PC-3 (cell line): ENCODE measurements around the gene TNFRSF11A. TPM values are rescaled to one million over a fixed set of nuclear protein-coding genes. Genes with fewer than 3 reads are reported as not detected.

Source experiments
- ATAC-seq: fragments of 200-7000 bp; cut with Tn5 transposase; 2 replicates; pipeline ENCODE4 v1.9.1; 2020; ENCODE audit warnings: mild to moderate bottlenecking, moderate library complexity
- BruUV-seq: library from RNA; stranded (reverse); fragments of 400-500 nt; replicated peaks from 2 replicates; lab custom pipeline; 2021; lab: Mats Ljungman, UMichigan
- CTCF ChIA-PET: fragments of 300-600 bp; sonication (Branson Sonifier 250); formaldehyde crosslinking; loops from one replicate; lab custom pipeline; 2022; ENCODE audit warnings: antibody characterized with exemption; lab: Charles Lee
- POLR2A ChIA-PET: fragments of 300-600 bp; sonication (Branson Sonifier 250); formaldehyde crosslinking; loops from one replicate; lab custom pipeline; 2022; ENCODE audit warnings: antibody characterized with exemption; ENCODE audit not compliant: unreplicated experiment; lab: Charles Lee
- DNase-seq: peaks from one replicate; pipeline ENCODE4 v3.0.0-alpha.2; 2015
- H2AFZ ChIP-seq: fragments of 300-600 bp; sonication (generic); 2 replicates; pipeline ENCODE4 v1.6.0; 2016; ENCODE audit warnings: antibody characterized with exemption, low read length
- H3F3A ChIP-seq: fragments of 300-600 bp; sonication (generic); one replicate; pipeline ENCODE4 v1.6.0; 2017; ENCODE audit warnings: antibody characterized with exemption, low read length, control low read depth, mild to moderate bottlenecking; ENCODE audit not compliant: unreplicated experiment
- H3K27ac ChIP-seq: fragments of 300-600 bp; sonication (generic); 2 replicates; pipeline ENCODE4 v1.5.1; 2016; ENCODE audit warnings: mild to moderate bottlenecking, low read length
- H3K27me3 ChIP-seq: fragments of 300-600 bp; sonication (generic); 2 replicates; pipeline ENCODE4 v1.6.1; 2016; ENCODE audit warnings: low read length, mixed read lengths
- H3K36me3 ChIP-seq: fragments of 300-600 bp; sonication (generic); 2 replicates; pipeline ENCODE4 v1.6.1; 2016; ENCODE audit warnings: low read depth, mixed run types, low read length, mixed read lengths
- H3K4me1 ChIP-seq: fragments of 300-600 bp; sonication (generic); 2 replicates; pipeline ENCODE4 v1.5.1; 2016; ENCODE audit warnings: low read length; ENCODE audit not compliant: insufficient read depth
- H3K4me2 ChIP-seq: fragments of 300-600 bp; sonication (generic); 2 replicates; pipeline ENCODE4 v1.6.0; 2016; ENCODE audit warnings: low read length
- H3K4me3 ChIP-seq: fragments of 300-600 bp; sonication (generic); 2 replicates; pipeline ENCODE4 v1.5.1; 2016; ENCODE audit warnings: mild to moderate bottlenecking, low read length, mixed read lengths
- H3K79me2 ChIP-seq: fragments of 300-600 bp; sonication (generic); 2 replicates; pipeline ENCODE4 v1.6.1; 2017; ENCODE audit warnings: low read length, mixed read lengths
- H3K9ac ChIP-seq: fragments of 300-600 bp; sonication (generic); 2 replicates; pipeline ENCODE4 v1.6.0; 2016; ENCODE audit warnings: mild to moderate bottlenecking, low read length
- H3K9me2 ChIP-seq: fragments of 300-600 bp; sonication (generic); replicated peaks from 2 replicates; pipeline ENCODE4 v1.6.1; 2016; ENCODE audit warnings: mixed run types, low read length, mixed read lengths
- H3K9me3 ChIP-seq: fragments of 300-600 bp; sonication (generic); 2 replicates; pipeline ENCODE4 v1.6.1; 2016; ENCODE audit warnings: low read length, mixed read lengths
- H4K20me1 ChIP-seq: fragments of 300-600 bp; sonication (generic); 2 replicates; pipeline ENCODE4 v1.6.1; 2016; ENCODE audit warnings: low read length, mixed read lengths
- CTCF ChIP-seq: fragments of 300-600 bp; sonication (generic); conservative IDR thresholded peaks from 2 replicates; pipeline ENCODE4 v1.5.1; 2017; ENCODE audit warnings: antibody characterized with exemption, low read depth, mild to moderate bottlenecking, low read length
- EZH2 ChIP-seq: fragments of 300-600 bp; sonication (generic); IDR thresholded peaks from one replicate; pipeline ENCODE4 v1.6.1; 2017; ENCODE audit warnings: antibody characterized with exemption, mild to moderate bottlenecking, low read length; ENCODE audit not compliant: unreplicated experiment
- EZH2phosphoT487 ChIP-seq: fragments of 300-600 bp; sonication (generic); IDR thresholded peaks from 2 replicates; pipeline ENCODE4 v1.6.1; 2018; ENCODE audit warnings: mild to moderate bottlenecking, antibody characterized with exemption, low read length, borderline replicate concordance
- intact Hi-C: fragments of 100-400 bp; cut with micrococcal nuclease; formaldehyde crosslinking; loops from 2 replicates; pipeline ENCODE4 v1.9.0; 2023
- total RNA-seq: library from RNA; depleted of rRNA; stranded (reverse); fragments of >200 nt; gene quantifications from 2 replicates; pipeline ENCODE4 v1.2.3, GENCODE V29; 2014

TNFRSF11A gene
- total RNA-seq, 1 experiment from 2014 or later: 26.5 TPM

- Histone ChIP-seq H2AFZ (no peak overlapping the region), H3K27me3 (no peaks in the 10 kb centered on the region), H3K4me2 (no peak overlapping the region), H3K9me2 (no peaks in the 10 kb centered on the region), H3K79me2 (peaks cover 31% of the 10 kb centered on the region), H3K36me3 (0 out of 2 replicates have a peak, but pooled peaks cover 3% of the 10 kb centered on the region), H3F3A (no peaks in the 10 kb centered on the region), H3K9ac (no peak overlapping the region), H3K4me3 (no peak overlapping the region), H3K27ac (no peak overlapping the region), H3K9me3 (no peaks in the 10 kb centered on the region), H4K20me1 (no peaks in the 10 kb centered on the region; the same call in 1 of the 2 replicates), H3K4me1 (peaks cover 25% of the 10 kb centered on the region)
- ATAC-seq (no peak), DNase-seq (no peak)
- no TSS peak for BruUV-seq
- ChIA-PET POLR2A (no interaction called here), CTCF (no interaction called here)
- TF ChIP-seq CTCF (no peak), EZH2 (no peak), EZH2phosphoT487 (no peak)
- intact Hi-C loops: no loop called here
These were observed 17.8 kb downstream of the TNFRSF11A start for GRCh38 chr18:62342884-62343283.

GRCh38 chr18:62343316-62343715 is 18.2 kb downstream of the TNFRSF11A start:
- Histone ChIP-seq H3K4me1 (peaks cover 25% of the 10 kb centered on the region), H3K9me3 (no peaks in the 10 kb centered on the region), H3K9ac (no peak overlapping the region), H2AFZ (no peak overlapping the region), H4K20me1 (no peaks in the 10 kb centered on the region; the same call in 1 of the 2 replicates), H3K4me3 (no peak overlapping the region), H3K79me2 (peaks cover 27% of the 10 kb centered on the region), H3K4me2 (no peak overlapping the region), H3K9me2 (no peaks in the 10 kb centered on the region), H3K27ac (no peak overlapping the region), H3K36me3 (0 out of 2 replicates have a peak, but pooled peaks cover 3% of the 10 kb centered on the region), H3K27me3 (no peaks in the 10 kb centered on the region), H3F3A (no peaks in the 10 kb centered on the region)
- ChIA-PET CTCF (no interaction called here), POLR2A (no interaction called here)
- intact Hi-C loops: no loop called here
- TF ChIP-seq EZH2 (no peak), CTCF (no peak), EZH2phosphoT487 (no peak)
- no peak for ATAC-seq
- DNase-seq: no peak
- no TSS peak for BruUV-seq

- ATAC-seq (no peak), DNase-seq (no peak)
- Histone ChIP-seq H3K4me3 (no peak overlapping the region), H3K4me2 (no peak overlapping the region), H3K9me3 (no peaks in the 10 kb centered on the region), H3K79me2 (peaks cover 13% of the 10 kb centered on the region), H3K27me3 (no peaks in the 10 kb centered on the region), H3K27ac (no peak overlapping the region), H2AFZ (no peak overlapping the region), H3F3A (no peaks in the 10 kb centered on the region), H3K36me3 (0 out of 2 replicates have a peak, but pooled peaks cover under 1% of the 10 kb centered on the region), H3K9ac (no peak overlapping the region), H3K9me2 (no peaks in the 10 kb centered on the region), H3K4me1 (0 out of 2 replicates have a peak, but pooled peaks cover 6% of the 10 kb centered on the region), H4K20me1 (no peaks in the 10 kb centered on the region)
- BruUV-seq: no TSS peak
- CTCF ChIA-PET: no interaction called here
- intact Hi-C loops: no loop called here
- TF ChIP-seq EZH2phosphoT487: no peak
- TF ChIP-seq EZH2: no peak
- no peak for TF ChIP-seq CTCF
- POLR2A ChIA-PET: no interaction called here
These were observed 20.8 kb downstream of the TNFRSF11A start for GRCh38 chr18:62345909-62346308.
